Hematopoietic multipotent progenitor cell treated with erythropoietin and hydrocortisone succinate and interleukin-3 and kit ligand, for 4 days (in vitro differentiated cells): Measurements from ENCODE around the gene CREG1.
"Not testable (repeated sequence)": the region's sequence is repeated elsewhere in the genome, so short reads cannot be mapped to it uniquely, and the experiment has no call there.

Source experiments
- DNase-seq: peaks from one replicate; pipeline ENCODE4 v3.0.0-alpha.2; 2015

Gene CREG1

GRCh38 chr1:167553136-167554027 lies at the start of gene CREG1:
TSS of gene CREG1 (minus strand) at chr1:167553762.
- DNase-seq = peak; percentile 98

DNA sequence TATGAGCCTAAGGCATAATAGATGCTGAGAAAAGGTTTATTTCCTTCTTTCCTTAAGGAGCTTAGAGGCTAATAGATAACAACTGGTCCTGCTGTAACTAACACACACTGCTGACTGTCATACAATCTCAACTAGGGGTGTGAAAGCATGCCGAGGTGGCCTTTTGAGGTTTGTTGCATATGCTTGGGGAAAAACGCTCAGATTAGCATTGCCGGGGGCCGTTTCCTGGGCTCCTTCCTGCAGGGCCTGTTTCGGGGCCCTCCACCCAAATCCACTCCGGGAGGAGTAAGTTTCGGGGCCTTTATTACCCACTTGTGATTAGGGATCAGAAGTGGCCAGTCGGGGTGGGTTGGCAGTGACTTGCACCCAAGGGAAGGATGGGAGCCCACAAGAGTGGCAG lies 49.3 kb upstream of the CREG1 start:
- no peak for DNase-seq

GRCh38 chr1:167601442-167602383 lies 48.2 kb upstream of the CREG1 start:
- peak; percentile 90 for DNase-seq

DNA sequence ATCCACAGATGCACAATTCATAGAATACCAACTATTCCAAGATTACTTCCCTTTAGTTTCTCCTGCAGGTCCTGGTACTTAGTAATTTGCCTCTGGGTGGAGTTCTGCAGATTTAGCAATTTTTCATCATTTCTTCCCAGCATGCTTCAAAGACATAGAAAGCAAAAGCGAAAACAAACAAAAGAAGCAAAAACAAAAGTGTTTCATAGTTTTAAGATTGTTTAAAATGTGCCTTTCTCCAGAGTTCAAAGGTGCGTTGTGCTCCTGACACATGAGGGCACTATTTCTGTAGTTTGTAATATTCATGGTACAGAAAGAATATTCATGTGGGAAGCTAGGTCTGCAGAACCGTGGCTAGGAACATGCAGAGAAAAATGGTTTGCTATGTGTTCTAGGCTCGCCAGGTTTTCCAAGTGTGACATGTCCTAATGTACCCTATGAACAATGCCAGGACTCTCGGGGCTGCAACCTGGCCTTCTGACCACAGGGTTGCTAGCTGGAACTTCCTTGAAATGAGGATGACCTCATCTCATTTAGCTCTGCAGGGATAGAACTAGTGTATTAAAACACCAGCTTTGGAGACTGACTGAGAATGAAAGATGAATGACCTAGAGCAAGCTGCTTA lies 46.5 kb upstream of the CREG1 start:
- DNase-seq = peak; percentile 79

DNA sequence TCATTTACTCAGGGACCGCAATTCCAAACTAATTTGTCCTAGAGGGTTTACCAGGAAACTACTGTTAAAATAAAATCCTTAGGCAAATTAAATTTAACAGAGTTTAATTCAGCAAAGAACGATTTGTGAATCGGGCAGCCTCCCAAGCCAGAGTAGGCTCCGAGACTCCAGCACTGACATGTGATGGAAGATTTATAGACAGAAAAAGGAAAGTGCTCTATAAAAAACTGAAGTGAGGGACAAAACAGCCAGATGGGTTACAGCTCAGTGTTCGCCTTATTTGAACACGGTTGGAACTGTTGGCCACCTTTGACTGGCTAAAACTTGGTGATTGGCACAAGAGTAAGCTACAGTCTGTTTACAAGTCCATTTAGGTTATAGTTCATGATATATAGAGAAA lies 41.3 kb upstream of the CREG1 start:
- DNase-seq = no peak

DNA sequence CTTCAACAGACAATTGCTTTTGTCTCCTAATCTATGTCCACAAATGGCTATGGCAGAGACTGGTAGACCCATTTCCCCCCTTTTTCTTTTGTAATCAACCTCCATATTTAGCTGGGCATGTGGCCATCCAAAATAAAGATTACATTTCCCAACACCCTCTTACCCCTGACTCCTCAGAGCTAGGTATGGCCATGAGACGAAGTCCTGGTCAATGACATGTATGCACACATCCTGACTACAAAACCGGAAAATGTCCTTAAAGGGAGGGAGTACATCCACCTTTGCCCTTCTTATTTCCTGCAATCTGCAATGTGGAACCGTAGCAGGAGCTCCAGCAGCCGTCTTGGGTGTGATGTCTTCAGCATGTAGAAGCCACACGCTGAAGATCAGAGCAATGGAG lies 40.3 kb upstream of the CREG1 start:
- no peak for DNase-seq

- no peak for DNase-seq
These were observed 38.9 kb upstream of the CREG1 start for GRCh38 chr1:167592475-167592874.

GRCh38 chr1:167588361-167588760 lies 34.8 kb upstream of the CREG1 start:
- no peak for DNase-seq

DNA sequence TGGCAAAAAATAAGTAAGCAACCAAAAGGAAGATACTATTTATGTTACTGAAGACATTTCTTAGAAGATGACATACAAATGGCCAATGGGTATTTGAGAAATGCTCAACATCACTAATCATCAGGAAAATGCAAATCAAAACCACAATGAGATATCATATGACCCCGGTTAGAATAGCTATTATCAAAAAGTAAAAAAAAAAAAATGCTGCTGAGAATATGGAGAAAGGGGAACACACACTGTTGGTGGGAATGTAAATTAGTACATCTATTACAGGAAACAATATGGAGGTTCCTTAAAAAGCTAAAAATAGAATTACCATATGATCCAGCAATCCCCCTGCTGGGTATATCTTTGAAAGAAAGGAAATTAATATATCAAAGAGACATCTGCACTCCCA lies 34.3 kb upstream of the CREG1 start:
- DNase-seq = no peak

DNA sequence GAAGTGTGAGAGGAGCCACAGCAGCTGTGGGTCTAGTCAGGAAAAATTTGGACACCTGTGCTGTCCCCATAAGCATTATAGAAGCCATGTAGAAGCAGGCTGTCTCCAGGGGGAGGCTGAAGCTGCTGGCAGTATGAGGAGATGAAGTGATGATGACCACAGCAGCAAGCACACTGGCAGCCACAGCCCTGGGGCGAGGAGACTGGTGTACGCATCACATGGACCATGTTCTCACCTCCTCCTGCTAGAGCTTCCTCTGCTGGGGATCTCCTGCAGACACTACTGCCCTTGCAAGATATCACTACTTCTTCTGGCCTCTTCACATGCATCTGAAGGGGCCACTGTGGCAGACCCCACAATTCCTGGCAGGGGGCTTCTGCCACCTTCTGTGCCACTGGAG lies 33.8 kb upstream of the CREG1 start:
- DNase-seq = no peak

GRCh38 chr1:167584581-167584980 lies 31.0 kb upstream of the CREG1 start:
- DNase-seq = no peak

DNA sequence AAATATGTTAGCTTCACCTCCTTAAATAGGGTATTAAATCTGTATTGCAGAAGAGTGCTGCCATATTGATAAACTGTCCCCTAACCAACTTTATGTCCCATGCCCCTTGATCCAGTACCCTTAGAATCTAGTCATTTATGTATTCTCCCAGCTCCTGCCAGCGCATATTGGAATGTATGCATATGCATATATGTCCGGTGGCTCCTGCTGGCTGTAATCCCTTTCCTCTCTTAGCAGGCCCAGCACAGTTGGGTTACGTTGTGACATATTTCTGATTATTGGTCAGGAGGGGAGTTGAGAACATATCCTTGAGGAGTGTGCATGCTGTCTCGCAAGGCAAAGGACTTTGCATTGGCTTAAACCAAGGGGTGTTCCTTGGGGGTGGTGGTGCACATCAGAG lies 29.2 kb upstream of the CREG1 start:
- DNase-seq = no peak

GRCh38 chr1:167582064-167582463 lies 28.5 kb upstream of the CREG1 start:
- no peak for DNase-seq

- DNase-seq = no peak
These were observed 26.4 kb upstream of the CREG1 start for GRCh38 chr1:167579986-167580385.

GRCh38 chr1:167578939-167579521 lies 25.5 kb upstream of the CREG1 start:
- DNase-seq = no peak

DNA sequence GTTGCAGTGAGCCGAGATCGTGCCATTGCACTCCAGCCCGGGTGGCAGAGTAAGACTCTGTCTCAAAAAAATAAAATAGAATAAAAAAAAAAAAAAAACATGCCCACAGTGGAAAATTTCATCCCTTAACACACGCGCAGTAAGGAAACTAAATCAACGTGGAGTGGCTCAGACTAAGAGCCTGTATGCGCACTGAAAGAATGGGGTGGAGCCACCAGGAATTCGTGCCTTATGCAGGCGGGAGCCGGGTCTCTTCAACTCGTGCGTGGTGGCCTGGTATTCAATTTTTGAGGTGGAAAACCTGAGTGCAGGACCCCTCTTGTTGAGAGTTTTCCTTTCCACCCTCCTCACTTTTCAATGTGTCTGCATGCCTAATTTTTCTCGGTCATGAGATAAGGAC lies 22.1 kb upstream of the CREG1 start:
- no peak for DNase-seq

DNA sequence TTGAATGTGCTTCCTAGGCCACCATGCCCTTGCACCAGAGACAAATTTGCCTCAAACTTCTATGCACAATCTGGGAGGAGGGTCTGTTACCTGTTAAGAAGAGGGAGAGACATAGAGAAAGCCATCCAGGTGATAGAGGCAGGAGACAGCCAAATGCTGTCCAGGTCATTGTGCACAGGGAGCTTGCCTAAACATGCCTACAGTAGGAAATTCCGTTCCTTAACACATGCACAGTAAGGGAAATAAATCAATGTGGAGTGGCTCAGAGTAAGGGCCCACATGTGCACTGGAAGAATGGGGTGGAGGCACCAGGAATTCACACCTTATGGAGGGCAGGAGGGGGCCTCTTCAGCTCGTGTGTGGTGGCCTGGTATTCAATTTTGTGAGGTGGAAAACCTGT lies 19.5 kb upstream of the CREG1 start:
- no peak for DNase-seq

GRCh38 chr1:167570712-167571111 lies 17.1 kb upstream of the CREG1 start:
- not testable (repeated sequence) for DNase-seq

- no peak for DNase-seq
These were observed 14.1 kb upstream of the CREG1 start for GRCh38 chr1:167567663-167568062.

DNA sequence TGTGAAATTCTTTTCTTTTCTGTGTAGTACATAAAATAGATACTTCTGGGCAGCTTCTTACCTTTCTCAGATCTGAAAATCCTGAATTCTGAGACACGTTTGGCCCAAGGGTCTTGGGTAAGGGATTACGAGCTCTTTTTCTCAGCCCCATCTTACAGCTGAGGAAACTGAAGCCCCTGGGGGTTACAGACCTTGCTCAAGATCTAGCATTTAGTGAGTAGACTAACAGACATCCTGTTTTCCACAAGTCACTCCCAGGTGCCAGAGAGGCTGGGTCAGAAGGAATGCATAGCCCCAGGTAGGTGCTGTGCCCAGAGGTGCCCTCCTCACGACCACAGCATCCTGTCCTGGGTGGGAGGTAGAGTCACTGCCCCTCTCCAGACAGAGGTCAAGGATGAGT lies 13.2 kb upstream of the CREG1 start:
- DNase-seq = no peak

- DNase-seq = no peak
These were observed 12.4 kb upstream of the CREG1 start for GRCh38 chr1:167565922-167566321.

GRCh38 chr1:167564612-167565270 lies 11.2 kb upstream of the CREG1 start:
- peak; percentile 44 for DNase-seq
